Inflammatory macrophage (primary cell): ENCODE results near the gene PTH1R.

Source experiments
- DNase-seq, 2 donors: peaks; one replicate each; pipeline ENCODE4 v3.0.0-alpha.2; 2020 to 2022

The PTH1R gene

GRCh38 chr3:46913644-46914043, 36.1 kb downstream of the PTH1R start:
- no peak for DNase-seq

- DNase-seq: no peak
These were observed 37.3 kb downstream of the PTH1R start for GRCh38 chr3:46914849-46915248.

- DNase-seq: no peak
These were observed 37.8 kb downstream of the PTH1R start for GRCh38 chr3:46915297-46915822.

GRCh38 chr3:46916278-46916677, 38.8 kb downstream of the PTH1R start:
- DNase-seq: no peak

GRCh38 chr3:46916799-46917198, 39.3 kb downstream of the PTH1R start:
- no peak for DNase-seq

- no peak for DNase-seq
These were observed 39.7 kb downstream of the PTH1R start for GRCh38 chr3:46917257-46917656.

GRCh38 chr3:46918202-46918601, 40.7 kb downstream of the PTH1R start:
- DNase-seq: no peak

- no peak for DNase-seq
These were observed 41.1 kb downstream of the PTH1R start for GRCh38 chr3:46918634-46919033.

- DNase-seq: no peak
These were observed 43.5 kb downstream of the PTH1R start for GRCh38 chr3:46921041-46921440.

- DNase-seq: no peak
These were observed 44.4 kb downstream of the PTH1R start for GRCh38 chr3:46921871-46922271.

GRCh38 chr3:46922426-46922825, 44.9 kb downstream of the PTH1R start:
- no peak for DNase-seq

GRCh38 chr3:46922871-46923558, 45.5 kb downstream of the PTH1R start:
- no peak for DNase-seq

GRCh38 chr3:46923559-46924350, 46.2 kb downstream of the PTH1R start:
- DNase-seq: peak; percentile 36 to 44

GRCh38 chr3:46924921-46925584, 47.5 kb downstream of the PTH1R start:
- DNase-seq: no peak

- DNase-seq: no peak
These were observed 48.0 kb downstream of the PTH1R start for GRCh38 chr3:46925585-46925934.

GRCh38 chr3:46926039-46926438, 48.5 kb downstream of the PTH1R start:
- DNase-seq: peak; percentile 27 to 70

GRCh38 chr3:46926447-46926846, 48.9 kb downstream of the PTH1R start:
- DNase-seq: no peak

GRCh38 chr3:46926871-46927717, 49.6 kb downstream of the PTH1R start:
- DNase-seq: peak; percentile 94 to 95

- DNase-seq: no peak
These were observed 50.2 kb downstream of the PTH1R start for GRCh38 chr3:46927718-46928073.

- peak; percentile 89 to 93 for DNase-seq
These were observed 50.8 kb downstream of the PTH1R start for GRCh38 chr3:46928282-46928681.

GRCh38 chr3:46929324-46929723, 51.8 kb downstream of the PTH1R start:
- DNase-seq: no peak

GRCh38 chr3:46930166-46930944, 52.8 kb downstream of the PTH1R start:
- peak; percentile 84 to 89 for DNase-seq
